ENCODE data around the gene ZNF41.
A peak's percentile ranks its signal among the peaks of the same experiment; 100 is the strongest.
"Not testable (repeated sequence)": the region's sequence is repeated elsewhere in the genome, so short reads cannot be mapped to it uniquely, and the experiment has no call there.

The ZNF41 gene

DNA sequence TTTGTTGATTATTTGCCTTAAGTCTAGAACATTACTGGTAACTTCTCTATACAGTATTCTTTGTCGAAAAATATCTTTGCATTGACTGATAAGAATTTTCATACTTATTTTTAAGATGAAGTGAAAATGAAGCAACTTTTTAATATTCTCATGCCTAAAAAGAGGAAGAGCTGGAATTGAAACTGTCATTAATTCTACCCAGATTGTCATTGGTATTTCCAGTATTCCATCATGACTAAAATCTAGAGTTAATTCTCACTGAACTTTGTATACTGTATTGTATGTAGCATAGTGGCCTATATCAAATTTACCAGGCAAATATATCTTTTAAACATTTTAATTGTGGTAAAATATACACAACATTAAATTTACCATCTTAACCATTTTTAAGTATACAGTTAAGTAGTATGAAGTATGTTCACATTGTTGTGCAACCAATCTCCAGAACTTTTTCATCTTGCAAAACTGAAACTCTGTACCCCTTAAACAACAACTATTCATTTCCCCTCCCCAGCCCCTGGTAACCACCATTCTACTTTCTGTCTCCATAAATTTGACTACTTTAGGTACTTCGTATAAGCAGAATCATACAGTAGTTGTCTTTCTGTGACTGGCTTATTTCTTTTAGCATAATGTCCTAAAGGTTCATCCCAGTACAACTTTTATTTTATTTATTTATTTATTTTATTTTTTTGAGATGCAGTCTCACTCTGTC, 24.3 kb upstream of the ZNF41 start:
- no peaks in the 10 kb centered on the region for H3K9me3 ChIP-seq (replicated peaks; ENCODE audit: low read length)
- peaks cover 9% of the 10 kb centered on the region for H3K4me1 ChIP-seq (ENCODE audit: control insufficient read depth, insufficient read depth, low read length)
- no peak overlapping the region for H3K4me3 ChIP-seq (ENCODE audit: low read length)
- H3K36me3 ChIP-seq (ENCODE audit: insufficient read depth, low read length), result no peaks in the 10 kb centered on the region
- no peak overlapping the region for H3K4me2 ChIP-seq (ENCODE audit: low read length)
- H3K27me3 ChIP-seq (ENCODE audit: control insufficient read depth, insufficient read depth, low read length), result no peaks in the 10 kb centered on the region
- no peak overlapping the region for H3K9ac ChIP-seq (ENCODE audit: low read depth, low read length)

DNA sequence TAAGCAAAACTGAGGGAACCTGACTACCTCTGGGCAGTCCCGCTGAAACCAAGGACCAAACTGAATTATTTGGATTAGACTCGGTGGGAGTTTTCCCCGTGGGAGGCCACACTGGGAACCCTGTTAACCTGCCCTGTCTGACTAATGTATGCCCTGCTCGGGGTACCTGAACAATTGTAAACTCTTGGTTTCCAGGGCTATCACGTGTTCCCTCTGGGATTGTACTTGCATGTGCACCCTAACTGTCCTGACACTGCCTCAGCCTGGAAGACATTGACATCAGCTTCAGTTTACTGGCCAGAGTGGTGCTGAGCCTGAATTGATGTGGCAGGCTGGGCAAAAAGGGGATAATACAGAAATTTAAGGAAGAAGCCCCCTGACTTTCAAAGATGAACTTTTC, 20.1 kb upstream of the ZNF41 start:
- Histone ChIP-seq H3K9ac (ENCODE audit: low read depth, low read length) (peak overlapping the region; percentile 58), H3K4me3 (ENCODE audit: low read length) (no peak overlapping the region), H3K36me3 (ENCODE audit: insufficient read depth, low read length) (no peaks in the 10 kb centered on the region), H3K4me1 (ENCODE audit: control insufficient read depth, insufficient read depth, low read length) (peaks cover 32% of the 10 kb centered on the region), H3K27me3 (ENCODE audit: control insufficient read depth, insufficient read depth, low read length) (no peaks in the 10 kb centered on the region), H3K4me2 (ENCODE audit: low read length) (peak overlapping the region; percentile 69), H3K9me3 (replicated peaks; ENCODE audit: low read length) (no peaks in the 10 kb centered on the region)

DNA sequence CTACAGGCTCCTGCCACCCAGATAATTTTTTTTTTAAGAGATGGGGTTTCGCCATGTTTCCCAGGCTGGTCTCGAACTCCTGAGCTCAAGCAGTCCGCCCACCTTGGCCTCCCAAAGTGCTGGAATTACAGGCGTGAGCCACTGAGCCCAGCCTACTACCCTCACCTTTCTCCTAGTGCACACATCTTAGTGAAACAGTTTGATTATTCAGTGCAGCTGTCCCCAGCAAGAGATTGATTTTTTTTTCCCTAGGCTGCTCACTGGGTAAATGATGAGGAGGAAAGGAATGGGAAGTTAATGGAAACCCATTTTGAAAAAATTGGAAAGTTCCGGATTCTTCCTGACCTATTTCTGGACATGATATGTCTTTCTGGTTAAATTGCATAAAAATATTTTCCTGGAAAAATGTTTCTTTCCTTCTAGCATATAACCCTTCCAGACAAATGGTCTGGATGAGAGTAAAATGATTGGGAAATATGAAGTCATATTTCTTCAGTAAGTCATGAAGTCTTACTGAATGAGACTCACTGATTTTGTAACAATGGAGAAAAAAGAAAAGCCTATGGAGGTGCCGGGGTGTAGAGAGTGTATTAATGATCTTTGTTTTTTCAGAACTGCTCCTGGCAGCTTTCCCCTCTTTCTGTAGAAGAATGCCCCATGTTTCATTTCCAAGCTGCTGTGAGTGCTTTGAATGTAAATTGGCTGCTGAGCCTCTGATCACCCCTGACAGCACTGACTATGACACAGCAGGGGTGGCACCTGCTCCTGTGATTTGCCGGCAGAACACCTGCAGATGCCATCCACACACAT, 19.5 kb upstream of the ZNF41 start:
- H3K4me3 ChIP-seq (ENCODE audit: low read length), result no peak overlapping the region
- H3K9ac ChIP-seq (ENCODE audit: low read depth, low read length), result peak overlapping the region; percentile 58
- H3K4me2 ChIP-seq (ENCODE audit: low read length), result peak overlapping the region; percentile 69
- H3K4me1 ChIP-seq (ENCODE audit: control insufficient read depth, insufficient read depth, low read length), result peaks cover 32% of the 10 kb centered on the region
- no peaks in the 10 kb centered on the region for H3K27me3 ChIP-seq (ENCODE audit: control insufficient read depth, insufficient read depth, low read length)
- no peaks in the 10 kb centered on the region for H3K36me3 ChIP-seq (ENCODE audit: insufficient read depth, low read length)
- H3K9me3 ChIP-seq (replicated peaks; ENCODE audit: low read length), result no peaks in the 10 kb centered on the region

DNA sequence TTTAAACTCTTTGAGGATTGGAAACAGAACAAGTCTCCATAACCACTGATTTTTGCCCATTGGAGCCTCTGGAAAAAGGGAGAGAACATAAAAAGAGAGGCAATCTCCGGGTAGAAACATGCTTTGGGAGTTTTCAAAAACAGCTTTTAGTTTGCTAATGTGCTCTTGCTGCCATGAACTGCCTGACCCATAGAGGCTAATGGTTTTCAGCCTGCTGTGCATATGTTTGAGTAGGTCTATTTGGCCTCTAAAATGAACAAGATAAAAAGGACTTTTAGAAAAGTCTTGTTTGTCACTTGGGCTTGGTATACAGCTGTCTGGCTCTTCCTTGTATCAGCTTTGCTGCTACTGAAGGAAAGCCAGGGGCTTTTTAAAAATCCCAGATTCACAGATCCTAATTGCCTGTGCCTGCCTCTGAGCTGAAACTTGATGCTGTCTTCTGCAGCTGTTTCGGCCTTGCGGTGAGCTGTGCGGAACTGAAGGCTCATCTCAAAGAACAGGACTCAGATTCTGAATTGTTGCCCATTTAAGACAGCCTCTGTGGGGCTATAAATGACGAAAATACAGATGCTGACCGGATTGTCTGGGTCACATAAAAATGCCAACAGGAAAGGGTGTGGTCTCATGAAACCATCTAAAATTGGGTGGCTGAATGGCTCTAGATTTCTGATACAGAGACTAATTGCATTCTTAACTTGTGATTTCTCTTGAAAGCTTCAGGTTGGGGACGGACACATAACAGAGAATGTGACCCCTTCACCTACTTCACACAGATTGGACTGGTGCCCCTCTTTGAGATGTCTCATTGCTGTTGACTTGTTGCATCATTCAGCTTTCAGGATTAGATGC, 18.4 kb upstream of the ZNF41 start:
- Histone ChIP-seq H3K9me3 (replicated peaks; ENCODE audit: low read length) (no peaks in the 10 kb centered on the region), H3K4me3 (ENCODE audit: low read length) (peak overlapping the region; percentile 30), H3K4me2 (ENCODE audit: low read length) (peak overlapping the region; percentile 68), H3K9ac (ENCODE audit: low read depth, low read length) (peak overlapping the region; percentile 74), H3K27me3 (ENCODE audit: control insufficient read depth, insufficient read depth, low read length) (no peaks in the 10 kb centered on the region), H3K36me3 (ENCODE audit: insufficient read depth, low read length) (no peaks in the 10 kb centered on the region), H3K4me1 (ENCODE audit: control insufficient read depth, insufficient read depth, low read length) (peaks cover 32% of the 10 kb centered on the region)

DNA sequence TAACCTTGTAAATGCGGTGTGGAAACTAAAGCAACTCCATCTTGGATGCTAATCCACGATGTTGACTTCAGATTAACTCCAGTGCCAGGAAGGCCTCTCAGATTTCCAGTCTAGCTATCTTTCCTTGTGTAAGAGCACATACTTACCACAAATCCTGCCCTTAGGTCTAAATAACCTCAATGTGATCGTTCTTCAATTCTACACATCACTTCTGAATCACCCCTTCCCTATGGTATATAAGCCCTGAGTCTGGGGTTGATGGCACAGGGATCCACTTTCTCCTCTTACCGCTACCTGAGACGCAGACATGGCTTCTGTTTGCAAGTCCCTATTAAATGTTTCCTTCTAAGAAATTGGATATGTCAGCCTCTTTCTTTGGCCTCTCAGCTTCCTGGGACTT, 17.5 kb upstream of the ZNF41 start:
- no peaks in the 10 kb centered on the region for H3K9me3 ChIP-seq (replicated peaks; ENCODE audit: low read length)
- H3K36me3 ChIP-seq (ENCODE audit: insufficient read depth, low read length), result no peaks in the 10 kb centered on the region
- no peaks in the 10 kb centered on the region for H3K27me3 ChIP-seq (ENCODE audit: control insufficient read depth, insufficient read depth, low read length)
- H3K4me2 ChIP-seq (ENCODE audit: low read length), result no peak overlapping the region
- H3K9ac ChIP-seq (ENCODE audit: low read depth, low read length), result peak overlapping the region; percentile 74
- H3K4me1 ChIP-seq (ENCODE audit: control insufficient read depth, insufficient read depth, low read length), result peaks cover 32% of the 10 kb centered on the region
- H3K4me3 ChIP-seq (ENCODE audit: low read length), result no peak overlapping the region

DNA sequence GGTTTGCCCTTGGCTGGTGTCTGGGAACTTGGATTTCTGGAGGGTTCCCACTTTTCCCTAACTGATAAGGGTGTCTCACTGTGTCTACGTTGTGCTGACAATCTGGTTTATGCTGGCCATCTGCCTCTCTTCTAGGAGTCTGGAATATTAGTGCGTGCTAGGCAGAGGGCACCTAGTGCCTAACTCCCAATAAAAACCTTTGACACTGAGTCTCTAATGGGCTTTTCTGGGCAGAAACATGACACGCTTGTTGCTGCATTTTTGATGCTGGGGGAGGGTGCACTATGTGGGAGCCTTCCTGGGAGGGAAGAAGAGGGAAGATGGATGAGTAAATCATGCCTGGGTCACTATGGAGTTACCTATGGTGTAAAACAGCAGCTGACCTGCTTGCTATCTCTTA, 16.3 kb upstream of the ZNF41 start:
- H3K27me3 ChIP-seq (ENCODE audit: control insufficient read depth, insufficient read depth, low read length), result no peaks in the 10 kb centered on the region
- H3K9ac ChIP-seq (ENCODE audit: low read depth, low read length), result no peak overlapping the region

DNA sequence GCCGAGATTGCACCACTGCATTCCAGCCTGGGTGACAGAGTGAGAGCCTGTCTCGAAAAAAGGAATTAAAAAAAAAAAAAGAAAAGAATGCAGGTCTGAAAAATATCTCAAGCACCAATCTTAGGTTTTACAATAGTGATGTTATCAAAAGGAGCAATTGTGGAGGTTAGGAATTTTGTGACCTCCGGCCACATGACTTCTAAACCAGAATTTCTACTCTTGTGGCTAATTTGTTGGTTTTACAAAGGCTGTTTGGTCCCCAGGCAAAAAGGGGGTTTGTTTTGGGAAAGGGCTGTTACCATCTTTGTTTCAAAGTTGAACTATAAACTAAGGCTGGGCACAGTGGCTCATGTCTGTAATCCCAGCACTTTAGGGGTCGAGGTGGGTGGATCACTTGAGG, 15.4 kb upstream of the ZNF41 start:
- no peak overlapping the region for H3K4me3 ChIP-seq (ENCODE audit: low read length)
- no peaks in the 10 kb centered on the region for H3K36me3 ChIP-seq (ENCODE audit: insufficient read depth, low read length)
- H3K27me3 ChIP-seq (ENCODE audit: control insufficient read depth, insufficient read depth, low read length), result no peaks in the 10 kb centered on the region
- no peak overlapping the region for H3K9ac ChIP-seq (ENCODE audit: low read depth, low read length)
- no peaks in the 10 kb centered on the region for H3K9me3 ChIP-seq (replicated peaks; ENCODE audit: low read length)
- peaks cover 32% of the 10 kb centered on the region for H3K4me1 ChIP-seq (ENCODE audit: control insufficient read depth, insufficient read depth, low read length)
- H3K4me2 ChIP-seq (ENCODE audit: low read length), result no peak overlapping the region

More for the DNA sequence above, 16.3 kb upstream of the ZNF41 start:
- peaks cover 32% of the 10 kb centered on the region for H3K4me1 ChIP-seq (ENCODE audit: control insufficient read depth, insufficient read depth, low read length)
- no peaks in the 10 kb centered on the region for H3K9me3 ChIP-seq (replicated peaks; ENCODE audit: low read length)
- no peak overlapping the region for H3K4me3 ChIP-seq (ENCODE audit: low read length)
- no peak overlapping the region for H3K4me2 ChIP-seq (ENCODE audit: low read length)
- H3K36me3 ChIP-seq (ENCODE audit: insufficient read depth, low read length), result no peaks in the 10 kb centered on the region

DNA sequence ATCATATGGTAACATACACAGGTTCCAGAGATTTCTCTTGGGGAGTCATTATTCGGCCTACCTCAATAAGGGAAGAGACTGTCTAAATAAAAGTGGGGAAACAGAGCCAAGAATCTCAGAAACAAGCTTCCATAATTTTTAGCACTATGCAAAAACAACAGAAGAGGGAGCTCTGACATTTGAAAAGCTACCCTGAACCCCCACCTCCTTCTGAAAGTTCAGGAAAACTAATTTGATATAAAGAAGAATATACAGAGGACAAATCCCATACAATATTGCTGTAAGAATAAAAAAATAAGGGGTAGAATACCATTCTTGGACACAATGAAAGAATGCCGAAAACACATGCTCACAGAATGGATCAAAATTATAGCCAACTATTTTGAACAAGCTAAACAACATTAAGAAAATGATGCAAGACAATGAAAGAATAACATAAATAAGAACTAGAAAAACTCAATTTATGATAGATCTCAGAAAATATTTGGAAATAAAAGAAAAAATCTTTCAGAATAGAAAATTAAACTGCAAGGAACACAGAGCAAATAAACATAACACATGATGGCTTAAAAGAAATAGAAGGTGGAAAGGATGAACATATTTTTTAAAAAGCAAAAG, 14.4 kb upstream of the ZNF41 start:
- Histone ChIP-seq H3K4me3 (ENCODE audit: low read length) (no peak overlapping the region), H3K9ac (ENCODE audit: low read depth, low read length) (no peak overlapping the region), H3K4me1 (ENCODE audit: control insufficient read depth, insufficient read depth, low read length) (peaks cover 23% of the 10 kb centered on the region), H3K9me3 (replicated peaks; ENCODE audit: low read length) (no peaks in the 10 kb centered on the region), H3K36me3 (ENCODE audit: insufficient read depth, low read length) (no peaks in the 10 kb centered on the region), H3K4me2 (ENCODE audit: low read length) (no peak overlapping the region), H3K27me3 (ENCODE audit: control insufficient read depth, insufficient read depth, low read length) (no peaks in the 10 kb centered on the region)

DNA sequence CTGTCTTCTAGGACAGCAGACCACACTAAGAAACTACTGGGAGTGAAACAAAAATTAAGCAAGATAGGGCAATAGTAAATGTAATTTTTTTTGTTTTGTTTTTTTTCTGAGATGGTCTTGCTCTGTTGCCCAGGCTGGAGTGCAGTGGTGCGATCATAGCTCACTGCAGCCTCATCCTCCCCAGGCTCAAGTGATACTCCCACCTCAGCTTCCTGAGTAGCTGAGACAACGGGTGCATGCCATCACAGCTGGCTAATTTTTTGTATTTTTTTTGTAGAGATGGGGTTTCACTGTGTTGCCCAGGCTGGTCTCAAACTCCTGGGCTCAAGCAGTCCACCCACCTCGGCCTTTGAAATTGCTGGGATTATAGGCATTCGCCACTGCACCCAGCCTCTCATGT, 9.1 kb upstream of the ZNF41 start:
- H3K4me2 ChIP-seq (ENCODE audit: low read length); H3K9me3 ChIP-seq (replicated peaks; ENCODE audit: low read length); H3K9ac ChIP-seq (ENCODE audit: low read depth, low read length); H3K36me3 ChIP-seq (ENCODE audit: insufficient read depth, low read length); H3K4me1 ChIP-seq (ENCODE audit: control insufficient read depth, insufficient read depth, low read length); H3K4me3 ChIP-seq (ENCODE audit: low read length); H3K27me3 ChIP-seq (ENCODE audit: control insufficient read depth, insufficient read depth, low read length): not testable (repeated sequence)

DNA sequence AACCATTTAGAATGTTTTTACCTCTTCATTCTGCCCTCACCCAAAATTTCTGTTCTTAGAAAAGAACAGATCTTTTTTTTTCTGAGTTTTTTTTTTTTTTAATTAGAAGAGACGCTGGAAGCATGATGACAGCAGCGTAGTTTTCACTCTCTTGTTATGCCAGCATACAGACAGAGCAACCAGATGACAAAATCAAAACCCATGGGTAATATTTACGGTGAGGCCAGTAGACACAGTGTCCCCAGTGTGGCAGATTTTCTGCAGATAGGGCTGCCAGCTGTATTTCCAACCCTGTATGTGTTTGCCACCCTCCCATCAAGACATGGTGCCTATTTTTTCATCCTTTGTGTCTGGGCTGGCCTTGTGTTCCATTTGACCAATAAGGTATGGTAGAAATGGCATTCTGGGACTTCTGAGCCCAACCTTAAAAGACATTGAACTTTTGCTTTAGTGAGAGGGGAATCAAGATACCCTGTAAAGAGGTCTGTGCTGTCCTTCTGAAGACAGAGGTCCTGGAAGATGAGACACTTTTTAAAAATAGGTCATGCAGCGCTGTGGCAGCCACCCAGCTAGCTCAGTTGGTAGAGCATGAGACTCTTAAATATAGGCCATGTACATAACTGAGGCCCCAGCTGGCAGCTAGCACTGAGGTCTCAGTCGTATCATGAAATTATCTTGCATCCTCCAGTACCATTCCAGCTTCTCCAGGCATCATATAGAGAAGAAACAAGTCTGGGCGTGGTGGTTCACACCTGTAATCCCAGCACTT, 6.7 kb upstream of the ZNF41 start:
- Histone ChIP-seq H3K9me3 (replicated peaks; ENCODE audit: low read length) (no peaks in the 10 kb centered on the region), H3K27me3 (ENCODE audit: control insufficient read depth, insufficient read depth, low read length) (no peaks in the 10 kb centered on the region), H3K9ac (ENCODE audit: low read depth, low read length) (no peak overlapping the region), H3K4me3 (ENCODE audit: low read length) (no peak overlapping the region), H3K4me1 (ENCODE audit: control insufficient read depth, insufficient read depth, low read length) (peaks cover 6% of the 10 kb centered on the region), H3K4me2 (ENCODE audit: low read length) (no peak overlapping the region), H3K36me3 (ENCODE audit: insufficient read depth, low read length) (no peaks in the 10 kb centered on the region)
